GM23338 (cell line): Measurements from ENCODE around the gene NINL.

Experiments
- CTCF ChIP-seq, 2 experiments: fragments of 200-600 bp in 1 of 2; sonication (generic) in 1 of 2; conservative IDR thresholded peaks; 2 replicates each; pipeline versions ENCODE4 v1.5.1 to v1.6.1; 2016 to 2017; ENCODE audit warnings: antibody characterized with exemption in 2 of 2, low read depth in 2 of 2, mild to moderate bottlenecking in 2 of 2, moderate library complexity in 1 of 2
- JUNB ChIP-seq: IDR thresholded peaks from one replicate; pipeline ENCODE4 v1.6.1; 2016; ENCODE audit warnings: antibody characterized with exemption; ENCODE audit not compliant: unreplicated experiment

DNA sequence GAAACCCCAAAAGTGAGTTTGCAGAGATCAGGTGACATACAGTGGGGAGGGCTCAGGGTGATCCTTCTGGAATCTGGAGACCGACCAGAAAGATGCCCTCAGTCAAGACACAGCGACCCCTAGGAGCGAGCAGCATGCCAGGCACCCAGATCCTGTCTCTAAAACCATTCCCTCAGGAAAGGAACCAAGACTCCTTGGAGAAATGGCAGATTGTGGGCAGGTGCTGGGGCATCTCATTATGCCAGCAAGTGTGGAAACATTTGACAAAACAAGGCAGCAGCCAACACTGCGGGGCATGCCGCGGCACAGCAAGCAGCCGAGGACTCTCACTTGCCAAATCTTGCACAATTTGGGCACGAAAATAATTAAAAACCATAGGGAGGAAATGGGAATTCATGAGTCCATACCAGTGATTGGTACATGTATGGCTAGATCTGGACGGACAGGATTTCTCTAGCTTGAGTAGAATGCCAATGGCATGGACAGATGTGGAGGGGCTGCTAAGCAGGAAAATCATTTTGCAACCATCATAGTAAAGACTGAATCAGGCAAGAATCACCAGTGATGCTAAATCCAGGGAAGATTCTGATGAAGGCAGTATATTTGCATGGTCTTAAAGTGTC lies 101.0 kb downstream of the NINL start:
- peak in 1 of 2 experiments; percentile 40; a peak in 3 of 4 replicates for TF ChIP-seq CTCF (conservative IDR thresholded peaks at IDR 0.05; ENCODE audit: low read depth in 2 of 2)
- TF ChIP-seq JUNB, result no peak
